ENCODE results near the gene BANK1.

DNA sequence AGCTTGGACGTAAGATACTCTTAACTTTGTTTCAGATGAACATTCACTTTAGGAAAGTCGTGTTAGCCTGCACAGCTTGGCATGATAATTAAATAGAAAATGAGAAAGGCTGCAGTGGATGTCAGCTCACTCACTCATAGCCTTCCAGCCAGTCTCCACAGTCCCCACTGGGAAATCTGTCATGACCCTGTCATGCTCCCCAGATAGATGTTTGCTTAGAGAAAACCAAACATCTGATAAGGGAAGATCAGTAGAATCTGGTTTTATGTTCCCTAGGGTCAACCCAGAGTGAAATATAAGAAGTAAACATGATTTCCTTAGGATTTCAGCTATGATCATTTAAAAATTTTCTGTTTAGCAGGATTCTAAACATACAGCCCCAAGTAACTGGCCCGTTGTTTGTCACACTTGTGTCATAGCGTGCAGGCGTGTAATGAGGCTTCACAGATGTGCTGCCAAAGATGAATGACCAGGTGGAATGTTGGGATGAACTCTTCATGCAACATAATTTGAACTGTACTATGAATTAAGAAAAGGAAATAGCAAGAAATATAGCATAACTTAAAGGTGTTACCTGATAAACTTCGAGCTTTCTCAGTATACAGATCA, 180.1 kb downstream of the BANK1 start:
- TF ChIP-seq, protein P1, sequence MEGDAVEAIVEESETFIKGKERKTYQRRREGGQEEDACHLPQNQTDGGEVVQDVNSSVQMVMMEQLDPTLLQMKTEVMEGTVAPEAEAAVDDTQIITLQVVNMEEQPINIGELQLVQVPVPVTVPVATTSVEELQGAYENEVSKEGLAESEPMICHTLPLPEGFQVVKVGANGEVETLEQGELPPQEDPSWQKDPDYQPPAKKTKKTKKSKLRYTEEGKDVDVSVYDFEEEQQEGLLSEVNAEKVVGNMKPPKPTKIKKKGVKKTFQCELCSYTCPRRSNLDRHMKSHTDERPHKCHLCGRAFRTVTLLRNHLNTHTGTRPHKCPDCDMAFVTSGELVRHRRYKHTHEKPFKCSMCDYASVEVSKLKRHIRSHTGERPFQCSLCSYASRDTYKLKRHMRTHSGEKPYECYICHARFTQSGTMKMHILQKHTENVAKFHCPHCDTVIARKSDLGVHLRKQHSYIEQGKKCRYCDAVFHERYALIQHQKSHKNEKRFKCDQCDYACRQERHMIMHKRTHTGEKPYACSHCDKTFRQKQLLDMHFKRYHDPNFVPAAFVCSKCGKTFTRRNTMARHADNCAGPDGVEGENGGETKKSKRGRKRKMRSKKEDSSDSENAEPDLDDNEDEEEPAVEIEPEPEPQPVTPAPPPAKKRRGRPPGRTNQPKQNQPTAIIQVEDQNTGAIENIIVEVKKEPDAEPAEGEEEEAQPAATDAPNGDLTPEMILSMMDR (IDR thresholded peaks at IDR 0.05): no peak
- no peak for TF ChIP-seq POLR2A (IDR thresholded peaks at IDR 0.05)
